Testis (tissue), 2 donors: Measurements from ENCODE around the gene SH3PXD2B.

Source experiments
- POLR2A ChIP-seq: fragments of 450-650 bp; IDR thresholded peaks from one replicate; pipeline ENCODE4 v1.6.1; 2017; ENCODE audit warnings: antibody characterized with exemption, mild to moderate bottlenecking, moderate library complexity
- TF ChIP-seq, protein P1 (sequence below), 3 experiments: fragments of 450-650 bp in 2 of 3; fragments of 200-600 bp in 1 of 3; sonication (generic) in 1 of 3; IDR thresholded peaks; one replicate each; pipeline ENCODE4 v1.5.1; 2016 to 2019; ENCODE audit warnings: antibody characterized with exemption in 3 of 3, mild to moderate bottlenecking in 2 of 3, moderate library complexity in 1 of 3

GRCh38 chr5:172276214-172276613 is 178.1 kb downstream of the SH3PXD2B start:
- TF ChIP-seq, protein P1, sequence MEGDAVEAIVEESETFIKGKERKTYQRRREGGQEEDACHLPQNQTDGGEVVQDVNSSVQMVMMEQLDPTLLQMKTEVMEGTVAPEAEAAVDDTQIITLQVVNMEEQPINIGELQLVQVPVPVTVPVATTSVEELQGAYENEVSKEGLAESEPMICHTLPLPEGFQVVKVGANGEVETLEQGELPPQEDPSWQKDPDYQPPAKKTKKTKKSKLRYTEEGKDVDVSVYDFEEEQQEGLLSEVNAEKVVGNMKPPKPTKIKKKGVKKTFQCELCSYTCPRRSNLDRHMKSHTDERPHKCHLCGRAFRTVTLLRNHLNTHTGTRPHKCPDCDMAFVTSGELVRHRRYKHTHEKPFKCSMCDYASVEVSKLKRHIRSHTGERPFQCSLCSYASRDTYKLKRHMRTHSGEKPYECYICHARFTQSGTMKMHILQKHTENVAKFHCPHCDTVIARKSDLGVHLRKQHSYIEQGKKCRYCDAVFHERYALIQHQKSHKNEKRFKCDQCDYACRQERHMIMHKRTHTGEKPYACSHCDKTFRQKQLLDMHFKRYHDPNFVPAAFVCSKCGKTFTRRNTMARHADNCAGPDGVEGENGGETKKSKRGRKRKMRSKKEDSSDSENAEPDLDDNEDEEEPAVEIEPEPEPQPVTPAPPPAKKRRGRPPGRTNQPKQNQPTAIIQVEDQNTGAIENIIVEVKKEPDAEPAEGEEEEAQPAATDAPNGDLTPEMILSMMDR (IDR thresholded peaks at IDR 0.05): no peak
- TF ChIP-seq POLR2A: no peak
